IMR-90 (cell line): ENCODE data around the gene SLC13A1. TPM values are rescaled to one million over a fixed set of nuclear protein-coding genes. Genes with fewer than 3 reads are reported as not detected.

Experiments
- ATAC-seq: fragments of 200-7000 bp; cut with Tn5 transposase; 2 replicates; pipeline ENCODE4 v1.9.1; 2020; ENCODE audit warnings: low read depth, mild to moderate bottlenecking, moderate library complexity
- BruUV-seq: library from RNA; stranded (reverse); fragments of 400-500 nt; replicated peaks from 2 replicates; lab custom pipeline; 2021; lab: Mats Ljungman, UMichigan
- CTCF ChIA-PET: fragments of 300-600 bp; formaldehyde crosslinking; extraction: SDS; loops from one replicate; lab custom pipeline; 2021; ENCODE audit warnings: antibody characterized with exemption; lab: Yijun Ruan, JAX
- POLR2A ChIA-PET: fragments of 300-600 bp; sonication (Branson Sonifier 250); formaldehyde crosslinking; loops from one replicate; lab custom pipeline; 2022; ENCODE audit warnings: antibody characterized with exemption; ENCODE audit not compliant: unreplicated experiment; lab: Charles Lee
- DNase-seq: peaks from one replicate; pipeline ENCODE4 v3.0.0; 2013
- H2AFZ ChIP-seq: replicated peaks from 2 replicates; pipeline ENCODE3; 2013; ENCODE audit warnings: low read length, mild to moderate bottlenecking; ENCODE audit not compliant: poor library complexity
- H2AK5ac ChIP-seq: 2 replicates; pipeline ENCODE4 v1.6.1; 2013; ENCODE audit warnings: low read depth, low read length, inconsistent platforms
- H2AK9ac ChIP-seq: replicated peaks from 2 replicates; pipeline ENCODE3; 2013; ENCODE audit warnings: mild to moderate bottlenecking, low read depth, low read length, moderate library complexity; ENCODE audit not compliant: poor library complexity
- H2BK120ac ChIP-seq: 2 replicates; pipeline ENCODE4 v1.6.1; 2013; ENCODE audit warnings: low read depth, low read length, inconsistent platforms
- H2BK15ac ChIP-seq: 3 replicates; pipeline ENCODE4 v1.6.1; 2013; ENCODE audit warnings: low read depth, low read length, inconsistent platforms
- H2BK20ac ChIP-seq: 2 replicates; pipeline ENCODE4 v1.6.1; 2013; ENCODE audit warnings: low read depth, mild to moderate bottlenecking, inconsistent platforms, low read length, moderate library complexity
- H2BK5ac ChIP-seq: 2 replicates; pipeline ENCODE4 v1.6.1; 2013; ENCODE audit warnings: mild to moderate bottlenecking, low read depth, low read length, inconsistent platforms; ENCODE audit not compliant: poor library complexity, severe bottlenecking
- H3K14ac ChIP-seq: replicated peaks from 2 replicates; pipeline ENCODE4 v1.6.1; 2013; ENCODE audit warnings: low read depth, low read length, inconsistent platforms
- H3K18ac ChIP-seq: 2 replicates; pipeline ENCODE4 v1.6.1; 2013; ENCODE audit warnings: low read depth, low read length, control low read depth
- H3K23ac ChIP-seq: 2 replicates; pipeline ENCODE4 v1.6.1; 2013; ENCODE audit warnings: low read depth, low read length, inconsistent platforms
- H3K27ac ChIP-seq: 2 replicates; pipeline ENCODE4 v1.5.1; 2013; ENCODE audit warnings: mild to moderate bottlenecking, control low read depth, low read length; ENCODE audit not compliant: insufficient read depth
- H3K27me3 ChIP-seq: 2 replicates; pipeline ENCODE4 v1.6.1; 2013; ENCODE audit warnings: low read length; ENCODE audit not compliant: control insufficient read depth, insufficient read depth
- H3K36me3 ChIP-seq: 2 replicates; pipeline ENCODE4 v1.6.1; 2013; ENCODE audit warnings: low read length, mixed read lengths; ENCODE audit not compliant: control insufficient read depth, insufficient read depth
- H3K4ac ChIP-seq: 2 replicates; pipeline ENCODE4 v1.6.1; 2013; ENCODE audit warnings: low read depth, low read length, inconsistent platforms
- H3K4me1 ChIP-seq: 2 replicates; pipeline ENCODE4 v1.6.1; 2013; ENCODE audit warnings: low read length, mixed read lengths; ENCODE audit not compliant: control insufficient read depth, insufficient read depth
- H3K4me2 ChIP-seq: 2 replicates; pipeline ENCODE4 v1.6.1; 2013; ENCODE audit warnings: low read depth, mild to moderate bottlenecking, control low read depth, low read length, moderate library complexity
- H3K4me3 ChIP-seq: 2 replicates; pipeline ENCODE4 v1.5.1; 2013; ENCODE audit warnings: low read depth, mild to moderate bottlenecking, control low read depth, low read length, moderate library complexity; ENCODE audit not compliant: insufficient read depth
- H3K56ac ChIP-seq: 2 replicates; pipeline ENCODE4 v1.6.1; 2013; ENCODE audit warnings: low read length, inconsistent platforms; ENCODE audit not compliant: insufficient read depth; ENCODE audit errors: extremely low read depth
- H3K79me1 ChIP-seq, 2 experiments: 2 replicates each; pipeline ENCODE4 v1.6.1; 2013; ENCODE audit warnings: low read length in 2 of 2, inconsistent platforms in 1 of 2, low read depth in 1 of 2
- H3K9ac ChIP-seq: 2 replicates; pipeline ENCODE4 v1.6.1; 2013; ENCODE audit warnings: low read depth, low read length, control low read depth
- H3K9me1 ChIP-seq: 2 replicates; pipeline ENCODE4 v1.6.1; 2013; ENCODE audit warnings: low read length, inconsistent platforms; ENCODE audit not compliant: insufficient read depth
- H3K9me3 ChIP-seq: 2 replicates; pipeline ENCODE4 v1.6.1; 2013; ENCODE audit warnings: low read length; ENCODE audit not compliant: control insufficient read depth, insufficient read depth
- H4K20me1 ChIP-seq: 2 replicates; pipeline ENCODE4 v1.6.1; 2013; ENCODE audit warnings: low read length, inconsistent platforms; ENCODE audit not compliant: insufficient read depth
- H4K5ac ChIP-seq: 2 replicates; pipeline ENCODE4 v1.6.1; 2013; ENCODE audit warnings: mild to moderate bottlenecking, low read depth, low read length, control low read depth
- H4K8ac ChIP-seq, 2 experiments: 2 replicates each; pipeline ENCODE4 v1.6.1; 2013; ENCODE audit warnings: low read depth in 2 of 2, low read length in 2 of 2, control low read depth in 1 of 2, inconsistent platforms in 1 of 2
- H4K91ac ChIP-seq: 2 replicates; pipeline ENCODE4 v1.6.1; 2013; ENCODE audit warnings: low read depth, low read length, inconsistent platforms; ENCODE audit not compliant: insufficient read depth
- BHLHE40 ChIP-seq: fragments of 150-350 bp; IDR thresholded peaks from 2 replicates; pipeline ENCODE4 v1.6.1; 2016; ENCODE audit warnings: mild to moderate bottlenecking, low read depth, low read length
- MXI1 ChIP-seq: IDR thresholded peaks from 2 replicates; pipeline ENCODE4 v1.6.1; 2012; ENCODE audit warnings: low read depth, mild to moderate bottlenecking, low read length, moderate library complexity, borderline replicate concordance
- POLR2A ChIP-seq: IDR thresholded peaks from 2 replicates; pipeline ENCODE4 v1.6.1; 2012; ENCODE audit warnings: mild to moderate bottlenecking, low read depth, low read length
- RCOR1 ChIP-seq: IDR thresholded peaks from 2 replicates; pipeline ENCODE4 v1.6.1; 2012; ENCODE audit warnings: mild to moderate bottlenecking, low read length, improper control_type of control experiment; ENCODE audit not compliant: insufficient replicate concordance
- USF2 ChIP-seq: fragments of 150-350 bp; IDR thresholded peaks from 2 replicates; pipeline ENCODE4 v1.6.1; 2017; ENCODE audit warnings: mild to moderate bottlenecking, antibody characterized with exemption, low read length, low read depth
- WGBS, 2 experiments: methylation state at CpG; one replicate each; pipeline versions ENCODE4 v1.1.5 to v1.1.7; 2013; ENCODE audit warnings: missing lambda C conversion rate in 2 of 2; ENCODE audit not compliant: insufficient read length in 1 of 2; ENCODE audit errors: extremely low coverage in 2 of 2; 5-methylcytosine and 5-hydroxymethylcytosine counted together
- dilution Hi-C: fragments of 300-500 bp; cut with HindIII; formaldehyde crosslinking; loops from one replicate; pipeline ENCODE4 v1.14.3; 2018; ENCODE audit warnings: low sequenced_read_pairs; ENCODE audit not compliant: unreplicated experiment
- in situ Hi-C: fragments of 300-500 bp; cut with MboI; formaldehyde crosslinking; loops from 3 replicates; pipeline ENCODE4 v1.14.3; 2019; ENCODE audit warnings: low sequenced_read_pairs, inconsistent platforms, mixed read lengths
- intact Hi-C: fragments of 100-400 bp; cut with micrococcal nuclease; formaldehyde crosslinking; loops from 2 replicates; pipeline ENCODE4 v1.10.0; 2022
- polyA plus RNA-seq, 3 experiments: library from polyadenylated mRNA; depleted of rRNA; stranded (reverse); fragments of >200 nt; gene quantifications; 2 replicates each; pipeline ENCODE4 v1.2.3, GENCODE V29; 2012; ENCODE audit warnings: low replicate concordance in 1 of 3
- total RNA-seq: library from RNA; depleted of rRNA; stranded (reverse); fragments of >200 nt; gene quantifications from 2 replicates; pipeline ENCODE4 v1.2.3, GENCODE V29; 2012

SLC13A1 gene
- total and polyA plus RNA-seq, 2 of the 4 experiments (the other 2 are of a cell fraction): not detected

GRCh38 chr7:123198668-123199652 is 809 bp downstream of the SLC13A1 start:
- Histone ChIP-seq H3K79me1 (no peaks in the 10 kb centered on the region), H2BK5ac (no peak overlapping the region), H3K18ac (no peak overlapping the region), H3K27ac (no peak overlapping the region), H4K20me1 (no peaks in the 10 kb centered on the region), H3K9ac (no peak overlapping the region), H4K91ac (no peak overlapping the region), H3K27me3 (no peaks in the 10 kb centered on the region), H3K14ac (no peak overlapping the region), H2AK9ac (no peak overlapping the region), H2AFZ (no peak overlapping the region), H3K36me3 (no peaks in the 10 kb centered on the region), H2AK5ac (no peak overlapping the region), H3K4me3 (no peak overlapping the region), H3K9me1 (no peaks in the 10 kb centered on the region), H4K8ac (no peak overlapping the region), H2BK120ac (no peak overlapping the region), H2BK15ac (no peak overlapping the region), H3K4me2 (no peak overlapping the region), H4K5ac (no peak overlapping the region), H2BK20ac (no peak overlapping the region), H3K23ac (no peak overlapping the region), H3K4me1 (no peaks in the 10 kb centered on the region), H3K9me3 (peaks cover 4% of the 10 kb centered on the region), H3K56ac (no peak overlapping the region), H3K4ac (no peak overlapping the region)
- no TSS peak for BruUV-seq
- intact Hi-C loops: no loop called here
- in situ Hi-C loops: no loop called here
- dilution Hi-C loops: no loop called here
- WGBS, 2 experiments: 17% methylated on average over 1 of the region's 2 CpGs; no CpG with 5 or more reads in 1 of the 2 experiments
- TF ChIP-seq BHLHE40: no peak
- TF ChIP-seq POLR2A: no peak
- no peak for TF ChIP-seq RCOR1
- no peak for TF ChIP-seq MXI1
- TF ChIP-seq USF2: no peak
- DNase-seq (no peak), ATAC-seq (no peak)
- CTCF ChIA-PET: no interaction called here
- POLR2A ChIA-PET: no interaction called here
